ENCODE data around the gene RBM24. TPM values are rescaled to one million over a fixed set of nuclear protein-coding genes. Genes with fewer than 3 reads are reported as not detected.

The RBM24 gene
- not detected for total RNA-seq
- total RNA-seq (2013): 0.14 TPM

DNA sequence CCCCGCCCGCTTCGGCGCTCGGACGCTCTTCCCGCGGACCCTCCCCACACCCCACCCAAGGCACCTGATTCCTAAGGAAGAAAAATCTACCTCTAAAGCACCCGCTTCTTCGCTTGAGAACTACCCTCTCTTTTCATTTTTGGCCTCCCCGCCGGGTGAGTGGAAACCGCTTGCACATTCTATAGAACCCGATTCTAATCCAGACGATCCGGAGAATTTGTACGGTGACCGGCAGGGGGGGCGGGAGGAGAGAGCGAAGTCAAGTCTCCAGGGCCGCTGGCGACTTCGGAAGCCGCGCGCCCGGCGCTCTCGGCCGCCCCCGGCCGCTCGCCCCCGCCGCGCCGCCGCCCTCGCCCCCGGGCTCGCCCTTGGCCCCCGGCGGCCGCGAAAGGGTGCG lies at the start of gene RBM24:
TSS of gene RBM24 (plus strand) at position 262 of the 397 bp plus-strand sequence. CDS start 221 bp downstream, outside the sequence.
- no peaks in the 10 kb centered on the region for H3K36me3 Mint-ChIP-seq
- 3% methylated on average over 46 of the region's 46 CpGs for WGBS (ENCODE audit: insufficient coverage)
- no peak within 1 kb of the TSS for H3K27ac Mint-ChIP-seq
- Histone ChIP-seq H3K27me3 (ENCODE audit: control insufficient read depth, insufficient read depth, low read length) (peaks cover 26% of the 10 kb centered on the region), H3K4me3 (ENCODE audit: low read length) (no peak within 1 kb of the TSS), H3K4me1 (ENCODE audit: control insufficient read depth, insufficient read depth, low read length) (peaks cover 10% of the 10 kb centered on the region), H3K27ac (ENCODE audit: low read length) (no peak within 1 kb of the TSS), H3K9me3 (ENCODE audit: control insufficient read depth, insufficient read depth, low read length) (no peaks in the 10 kb centered on the region), H3K36me3 (ENCODE audit: control insufficient read depth, insufficient read depth, low read length) (no peaks in the 10 kb centered on the region)
- peak within 1 kb of the TSS; percentile 80 for H3K4me3 Mint-ChIP-seq
- DNase-seq: peak in 1 of 2 donors; percentile 13
- H3K27me3 Mint-ChIP-seq (ENCODE audit: low read depth in 2 of 2): peaks cover 50 to 81% of the 10 kb centered on the region in 2 donors
- intact Hi-C loops (cut with micrococcal nuclease): no loop called here
- no peaks in the 10 kb centered on the region for H3K9me3 Mint-ChIP-seq
- TF ChIP-seq, protein P1, sequence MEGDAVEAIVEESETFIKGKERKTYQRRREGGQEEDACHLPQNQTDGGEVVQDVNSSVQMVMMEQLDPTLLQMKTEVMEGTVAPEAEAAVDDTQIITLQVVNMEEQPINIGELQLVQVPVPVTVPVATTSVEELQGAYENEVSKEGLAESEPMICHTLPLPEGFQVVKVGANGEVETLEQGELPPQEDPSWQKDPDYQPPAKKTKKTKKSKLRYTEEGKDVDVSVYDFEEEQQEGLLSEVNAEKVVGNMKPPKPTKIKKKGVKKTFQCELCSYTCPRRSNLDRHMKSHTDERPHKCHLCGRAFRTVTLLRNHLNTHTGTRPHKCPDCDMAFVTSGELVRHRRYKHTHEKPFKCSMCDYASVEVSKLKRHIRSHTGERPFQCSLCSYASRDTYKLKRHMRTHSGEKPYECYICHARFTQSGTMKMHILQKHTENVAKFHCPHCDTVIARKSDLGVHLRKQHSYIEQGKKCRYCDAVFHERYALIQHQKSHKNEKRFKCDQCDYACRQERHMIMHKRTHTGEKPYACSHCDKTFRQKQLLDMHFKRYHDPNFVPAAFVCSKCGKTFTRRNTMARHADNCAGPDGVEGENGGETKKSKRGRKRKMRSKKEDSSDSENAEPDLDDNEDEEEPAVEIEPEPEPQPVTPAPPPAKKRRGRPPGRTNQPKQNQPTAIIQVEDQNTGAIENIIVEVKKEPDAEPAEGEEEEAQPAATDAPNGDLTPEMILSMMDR (IDR thresholded peaks at IDR 0.05): no peak
- H3K4me1 Mint-ChIP-seq: peaks cover 5 to 11% of the 10 kb centered on the region in 2 donors
- ATAC-seq: peak in 1 of 3 donors; percentile 63

DNA sequence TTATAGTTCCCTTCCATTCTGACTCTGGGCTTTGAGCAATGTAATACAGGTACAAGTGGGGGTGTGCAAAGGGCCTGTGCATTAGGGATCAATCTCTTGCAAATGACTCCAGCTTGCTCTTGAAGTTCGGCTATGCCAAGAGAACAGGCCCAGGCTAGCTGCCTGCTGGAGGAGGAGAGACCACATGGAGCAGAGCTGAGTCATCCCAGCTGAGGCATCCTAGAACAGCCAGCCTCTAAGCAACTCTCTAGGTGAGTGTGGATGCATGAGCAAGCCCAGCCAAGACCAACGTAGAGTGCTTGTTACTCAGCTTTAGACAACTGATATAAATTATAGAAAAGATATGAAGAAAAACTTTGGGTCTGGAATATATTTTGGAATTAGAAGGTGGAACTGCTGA lies 47.6 kb upstream of the RBM24 start:
- Mint-ChIP-seq H3K4me3 (no peak overlapping the region), H3K9me3 (peaks cover 0 to 2% of the 10 kb centered on the region in 2 donors), H3K36me3 (no peaks in the 10 kb centered on the region), H3K27ac (no peak overlapping the region), H3K27me3 (ENCODE audit: low read depth in 2 of 2) (peaks cover 0 to 9% of the 10 kb centered on the region in 2 donors), H3K4me1 (no peaks in the 10 kb centered on the region)
- H3K36me3 ChIP-seq (ENCODE audit: control insufficient read depth, insufficient read depth, low read length): no peaks in the 10 kb centered on the region
- no peaks in the 10 kb centered on the region for H3K9me3 ChIP-seq (ENCODE audit: control insufficient read depth, insufficient read depth, low read length)
- H3K27me3 ChIP-seq (ENCODE audit: control insufficient read depth, insufficient read depth, low read length): no peaks in the 10 kb centered on the region
- WGBS (ENCODE audit: insufficient coverage): 88% methylated on average over 2 of the region's 2 CpGs
- DNase-seq (no peak), ATAC-seq (no peak)
- H3K4me3 ChIP-seq (ENCODE audit: low read length): no peak overlapping the region
- no peaks in the 10 kb centered on the region for H3K4me1 ChIP-seq (ENCODE audit: control insufficient read depth, insufficient read depth, low read length)
- TF ChIP-seq, protein P1 (IDR thresholded peaks at IDR 0.05): no peak
- intact Hi-C loops (cut with micrococcal nuclease): no loop called here
- H3K27ac ChIP-seq (ENCODE audit: low read length): no peak overlapping the region

DNA sequence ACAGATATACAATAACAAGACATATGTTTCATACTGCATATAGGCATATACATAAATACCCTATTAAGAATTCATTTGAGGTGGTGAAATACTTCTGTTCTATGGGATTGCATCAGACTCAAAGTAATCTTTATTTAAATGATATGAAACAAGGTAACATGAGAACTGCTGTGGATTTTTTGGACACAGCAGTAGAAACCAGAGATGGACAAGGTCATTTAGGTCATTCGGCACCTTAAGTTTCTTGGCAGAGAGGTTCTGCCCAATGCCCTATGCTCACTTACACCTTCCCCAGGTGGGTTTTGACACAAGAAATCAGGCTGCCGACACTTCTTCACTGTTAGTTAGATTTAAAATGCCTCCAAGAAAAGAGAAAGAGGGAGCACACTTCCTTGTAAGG lies 43.9 kb upstream of the RBM24 start:
- WGBS (ENCODE audit: insufficient coverage): 85% methylated on average over 2 of the region's 2 CpGs
- peaks cover 4 to 6% of the 10 kb centered on the region in 2 donors for H3K9me3 Mint-ChIP-seq

More for the DNA sequence above, 43.9 kb upstream of the RBM24 start:
- H3K4me3 ChIP-seq (ENCODE audit: low read length): no peak overlapping the region
- Mint-ChIP-seq H3K27ac (no peak overlapping the region), H3K4me1 (no peaks in the 10 kb centered on the region), H3K27me3 (ENCODE audit: low read depth in 2 of 2) (peaks cover 2 to 6% of the 10 kb centered on the region in 2 donors), H3K36me3 (no peaks in the 10 kb centered on the region), H3K4me3 (no peak overlapping the region)
- ATAC-seq: no peak
- no peaks in the 10 kb centered on the region for H3K27me3 ChIP-seq (ENCODE audit: control insufficient read depth, insufficient read depth, low read length)
- DNase-seq: no peak
- intact Hi-C loops (cut with micrococcal nuclease): no loop called here
- TF ChIP-seq, protein P1 (IDR thresholded peaks at IDR 0.05): no peak
- H3K36me3 ChIP-seq (ENCODE audit: control insufficient read depth, insufficient read depth, low read length): no peaks in the 10 kb centered on the region
- H3K4me1 ChIP-seq (ENCODE audit: control insufficient read depth, insufficient read depth, low read length): no peaks in the 10 kb centered on the region
- no peak overlapping the region for H3K27ac ChIP-seq (ENCODE audit: low read length)
- no peaks in the 10 kb centered on the region for H3K9me3 ChIP-seq (ENCODE audit: control insufficient read depth, insufficient read depth, low read length)
